MCF 10A (cell line): ENCODE measurements around the gene CDC42EP2. TPM values are rescaled to one million over a fixed set of nuclear protein-coding genes. Genes with fewer than 3 reads are reported as not detected.

Source experiments
- Bru-seq: library from RNA; stranded (reverse); fragments of 400-500 nt; gene quantifications from one replicate; lab custom pipeline; 2021; lab: Mats Ljungman, UMichigan
- BruChase-seq, 2 experiments: library from RNA; stranded (reverse); fragments of 400-500 nt; gene quantifications; one replicate each; lab custom pipeline; 2021; lab: Mats Ljungman, UMichigan
- BruUV-seq: library from RNA; stranded (reverse); fragments of 400-500 nt; replicated peaks from 2 replicates; lab custom pipeline; 2021; lab: Mats Ljungman, UMichigan
- CTCF ChIA-PET: fragments of 300-600 bp; sonication (Branson Sonifier 250); formaldehyde crosslinking; extraction: SDS; loops from one replicate; lab custom pipeline; 2021; ENCODE audit warnings: antibody characterized with exemption, inconsistent platforms; lab: Yijun Ruan, JAX
- POLR2A ChIA-PET: fragments of 300-600, 350-650 bp; sonication (Branson Sonifier 250); formaldehyde crosslinking; extraction: SDS; loops from one replicate; lab custom pipeline; 2020; ENCODE audit warnings: antibody characterized with exemption, inconsistent platforms; lab: Yijun Ruan, JAX
- DNase-seq: peaks from one replicate; pipeline ENCODE4 v3.0.0-alpha.2; 2018; ENCODE audit not compliant: unreplicated experiment
- H3K27ac Mint-ChIP-seq: one replicate; pipeline ENCODE4 v1.8.0; 2022; ENCODE audit warnings: mild to moderate bottlenecking, low read depth, mixed read lengths; ENCODE audit not compliant: unreplicated experiment
- H3K27me3 Mint-ChIP-seq: one replicate; pipeline ENCODE4 v1.8.0; 2022; ENCODE audit warnings: mixed read lengths; ENCODE audit not compliant: insufficient read depth, unreplicated experiment
- H3K36me3 Mint-ChIP-seq: one replicate; pipeline ENCODE4 v1.8.0; 2022; ENCODE audit warnings: mild to moderate bottlenecking, moderate library complexity, mixed read lengths; ENCODE audit not compliant: insufficient read depth, unreplicated experiment
- H3K4me1 Mint-ChIP-seq: one replicate; pipeline ENCODE4 v1.8.0; 2022; ENCODE audit warnings: mixed read lengths; ENCODE audit not compliant: insufficient read depth, unreplicated experiment
- H3K4me3 Mint-ChIP-seq: one replicate; pipeline ENCODE4 v1.8.0; 2022; ENCODE audit warnings: mild to moderate bottlenecking, moderate library complexity, mixed read lengths; ENCODE audit not compliant: unreplicated experiment
- H3K9me3 Mint-ChIP-seq: one replicate; pipeline ENCODE4 v1.8.0; 2022; ENCODE audit warnings: mixed read lengths; ENCODE audit not compliant: unreplicated experiment
- CTCF ChIP-seq: fragments of 200-600 bp; IDR thresholded peaks from one replicate; pipeline ENCODE4 v1.8.0; 2022; ENCODE audit warnings: antibody characterized with exemption, mild to moderate bottlenecking; ENCODE audit not compliant: unreplicated experiment
- intact Hi-C: fragments of 100-400 bp; cut with micrococcal nuclease; formaldehyde crosslinking; loops from 2 replicates; pipeline ENCODE4 v1.14.1; 2022
- long read RNA-seq: library from polyadenylated mRNA; stranded (forward); transcript quantifications from one replicate; pipeline ENCODE4 v2.0.0, GENCODE V29; 2022
- total RNA-seq: library from RNA; stranded (reverse); gene quantifications from 2 replicates; pipeline ENCODE4 v1.2.3, GENCODE V29; 2022

CDC42EP2 gene
- 24.5 and 35.0 TPM in 2 replicates for total RNA-seq
- percentile 74 among the genes with signal in this experiment for Bru-seq, nascent RNA
- BruChase-seq, experiment 1, labeled RNA remaining after a 6-hour chase: percentile 70 among the genes with signal in this experiment
- percentile 64 among the genes with signal in this experiment for BruChase-seq, experiment 2, labeled RNA remaining after a 2-hour chase
- long read RNA-seq, transcript CDC42EP2-201 (2 exons, 2,023 nt): major isoform, 47 of 56 reads
- long read RNA-seq, partial matches to known transcripts: 8 of 56 reads
- long read RNA-seq, other reads (novel, unspliced or antisense): 1 of 56 reads

GRCh38 chr11:65314501-65315203 lies at the start of gene CDC42EP2:
Gene CDC42EP2, plus strand, starts transcription at chr11:65314866. Its CDS starts 6,033 bp downstream, at chr11:65320899.
- ChIA-PET CTCF (interaction anchor here (0.5 to 13.1 kb wide), 28 partner anchors 7 to 1621 kb away, joined by 3 to 335 read pairs (median 6); partner anchors contain the start of genes CAPN1, DPF2 and POLA2), POLR2A (interaction anchor here (0.6 to 5.6 kb wide), 14 partner anchors 13 to 198 kb away, joined by 3 to 143 read pairs (median 4); partner anchors contain the start of genes DPF2 and POLA2)
- peak; percentile 81 for DNase-seq
- intact Hi-C loops: loop anchor here (1.0 to 2.0 kb wide), 2 partner anchors 38 to 39 kb away; no protein-coding TSS in a partner anchor
- no TSS peak for BruUV-seq
- H3K27me3 Mint-ChIP-seq: no peaks in the 10 kb centered on the region
- TF ChIP-seq CTCF: no peak
- H3K4me3 Mint-ChIP-seq: peak within 1 kb of the TSS; percentile 85
- H3K27ac Mint-ChIP-seq: peak within 1 kb of the TSS; percentile 83
- no peaks in the 10 kb centered on the region for H3K9me3 Mint-ChIP-seq
- peaks cover 36% of the 10 kb centered on the region for H3K4me1 Mint-ChIP-seq
- peaks cover 16% of the 10 kb centered on the region for H3K36me3 Mint-ChIP-seq

GRCh38 chr11:65266210-65266609 lies 48.5 kb upstream of the CDC42EP2 start:
- DNase-seq: peak; percentile 50
- Mint-ChIP-seq H3K4me1 (peaks cover 9% of the 10 kb centered on the region), H3K27me3 (no peaks in the 10 kb centered on the region), H3K9me3 (no peaks in the 10 kb centered on the region), H3K27ac (no peak overlapping the region), H3K36me3 (peaks cover 24% of the 10 kb centered on the region), H3K4me3 (no peak overlapping the region)
- ChIA-PET CTCF (interaction anchor here (0.6 to 7.5 kb wide), 10 partner anchors 9 to 238 kb away, joined by 3 to 63 read pairs (median 8); partner anchors contain the start of genes CDC42EP2 and DPF2), POLR2A (interaction anchor here (0.7 to 1.3 kb wide), 3 partner anchors 11 to 1227 kb away, joined by 3 to 4 read pairs (median 3); no protein-coding TSS in a partner anchor)
- no TSS peak for BruUV-seq
- intact Hi-C loops: no loop called here
- TF ChIP-seq CTCF: no peak

GRCh38 chr11:65274735-65275682 lies 39.7 kb upstream of the CDC42EP2 start:
- intact Hi-C loops: loop anchor here (1.0 to 10.0 kb wide), 3 partner anchors 40 to 240 kb away; no protein-coding TSS in a partner anchor
- Mint-ChIP-seq H3K36me3 (peaks cover 33% of the 10 kb centered on the region), H3K4me3 (no peak overlapping the region), H3K27me3 (no peaks in the 10 kb centered on the region), H3K9me3 (no peaks in the 10 kb centered on the region), H3K4me1 (peaks cover 15% of the 10 kb centered on the region), H3K27ac (no peak overlapping the region)
- CTCF ChIA-PET: interaction anchor here (0.5 to 12.7 kb wide), 23 partner anchors 11 to 845 kb away, joined by 3 to 335 read pairs (median 4); partner anchors contain the start of genes CDC42EP2, DPF2 and POLA2
- DNase-seq: peak; percentile 88
- TF ChIP-seq CTCF: peak; percentile 90
- POLR2A ChIA-PET: interaction anchor here (0.7 to 9.7 kb wide), 14 partner anchors 11 to 203 kb away, joined by 3 to 143 read pairs (median 5); partner anchors contain the start of genes CDC42EP2 and POLA2
- no TSS peak for BruUV-seq
